Measurements from ENCODE around the gene TCFL5.
"Not testable (repeated sequence)": the region's sequence is repeated elsewhere in the genome, so short reads cannot be mapped to it uniquely, and the experiment has no call there.

TCFL5 gene

DNA sequence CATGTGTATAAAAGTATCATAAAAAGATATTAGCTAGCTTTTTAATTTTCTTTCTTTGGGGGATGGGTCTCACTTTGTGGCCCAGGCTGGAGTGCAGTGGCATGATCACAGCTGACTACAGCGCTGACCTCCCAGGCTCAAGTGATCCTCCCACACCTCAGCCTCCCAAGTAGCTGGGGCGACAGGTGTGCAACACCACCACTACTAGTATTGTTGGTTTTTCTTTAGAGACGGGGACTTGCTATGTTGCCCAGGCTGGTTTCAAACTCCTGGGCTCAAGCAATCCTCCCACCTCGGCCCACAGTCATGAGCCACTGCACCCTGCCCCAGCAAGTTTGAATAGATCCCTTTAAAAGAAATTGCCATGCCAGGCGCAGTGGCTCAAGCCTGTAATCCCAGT lies 6.5 kb downstream of the TCFL5 start:
- no peak for DNase-seq (ENCODE audit: low read depth in 2 of 2)

DNA sequence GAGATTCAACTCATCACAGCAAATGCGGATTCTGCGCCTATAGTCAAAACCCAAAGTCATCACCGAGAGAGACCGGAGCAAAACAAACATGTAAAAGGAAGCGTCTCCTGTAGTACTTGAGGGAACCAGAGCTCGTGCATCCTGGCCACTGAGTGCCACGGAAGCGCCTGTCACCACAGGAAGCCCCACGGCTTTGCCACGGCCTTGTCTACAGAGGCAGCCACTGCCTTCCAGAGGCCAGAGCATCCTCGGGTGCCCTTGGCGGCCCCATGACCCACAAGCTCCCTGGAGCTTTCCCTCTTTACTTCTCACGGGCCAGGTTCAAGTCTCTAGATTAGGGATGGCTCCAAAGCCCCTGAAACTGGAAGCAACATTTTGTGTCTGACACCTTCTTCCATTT lies 7.5 kb downstream of the TCFL5 start:
- no peak for DNase-seq (ENCODE audit: low read depth in 2 of 2)

DNA sequence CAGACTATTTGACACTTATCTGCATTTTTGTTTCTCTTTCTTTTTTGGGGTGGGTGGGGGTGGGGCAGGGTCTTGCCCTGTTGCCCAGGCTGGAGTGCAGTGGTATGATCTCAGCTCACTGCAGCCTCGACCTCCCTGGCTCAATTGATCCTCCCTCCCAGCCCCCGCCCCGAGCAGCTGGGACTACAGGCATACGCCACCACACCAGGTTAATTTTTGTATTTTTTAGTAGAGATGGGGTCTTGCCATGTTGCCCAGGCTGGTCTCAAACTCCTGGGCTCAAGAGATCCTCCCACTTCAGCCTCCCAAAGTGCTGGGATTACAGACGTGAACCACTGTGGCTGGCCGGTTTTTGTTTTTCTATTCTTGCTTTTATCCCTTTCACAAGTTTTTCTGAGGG lies 8.3 kb downstream of the TCFL5 start:
- not testable (repeated sequence) for DNase-seq (ENCODE audit: low read depth in 2 of 2)

DNA sequence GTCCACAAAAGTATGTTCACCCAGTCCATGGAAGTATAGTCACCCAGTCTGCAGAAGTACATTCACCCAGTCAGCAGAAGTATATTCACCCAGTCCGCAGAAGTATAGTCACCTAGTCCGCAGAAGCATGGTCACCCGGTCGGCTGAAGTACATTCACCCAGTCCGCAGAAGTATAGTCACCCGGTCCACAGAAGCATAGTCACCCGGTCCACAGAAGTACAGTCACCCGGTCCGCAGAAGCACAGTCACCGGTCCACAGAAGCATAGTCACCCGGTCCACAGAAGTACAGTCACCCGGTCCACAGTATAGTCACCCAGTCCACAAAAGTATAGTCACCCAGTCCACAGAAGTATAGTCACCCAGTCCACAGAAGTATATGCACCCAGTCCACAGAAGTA lies 8.8 kb downstream of the TCFL5 start:
- no peak for DNase-seq (ENCODE audit: low read depth in 2 of 2)

GRCh38 chr20:62852196-62852595 lies 9.4 kb downstream of the TCFL5 start:
- DNase-seq (ENCODE audit: low read depth in 2 of 2): no peak

DNA sequence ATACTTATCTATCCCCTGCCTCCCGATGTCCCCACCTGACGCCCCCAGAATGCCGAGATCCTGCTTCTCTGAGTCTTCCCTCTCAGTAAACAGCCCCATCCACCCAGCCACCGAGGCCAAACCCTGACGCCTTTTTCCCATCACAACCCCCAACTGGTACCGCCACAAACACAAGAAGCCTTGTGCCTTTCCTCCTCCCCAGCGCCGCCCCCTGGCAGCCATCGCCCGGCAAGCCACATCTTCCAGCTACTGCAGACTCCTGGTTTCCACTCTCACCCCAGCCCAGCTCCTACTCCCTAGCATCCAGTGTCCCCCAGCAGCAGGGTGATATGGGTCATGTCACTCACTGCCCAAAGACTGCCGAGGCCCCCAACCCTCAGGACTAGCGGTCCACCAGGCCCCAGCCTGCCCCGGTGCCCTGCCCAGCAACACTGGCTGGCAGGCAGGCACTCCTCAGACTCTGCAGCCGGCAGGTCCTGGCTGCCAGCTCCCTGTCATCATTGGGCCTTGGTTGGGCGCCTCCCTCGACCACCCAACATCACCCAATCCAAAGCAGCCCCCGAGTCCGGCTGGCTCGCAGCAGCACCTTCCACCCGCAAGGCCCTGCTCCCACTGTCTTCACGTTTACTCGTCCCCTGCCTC lies 11.2 kb downstream of the TCFL5 start:
- DNase-seq (ENCODE audit: low read depth in 2 of 2): no peak

DNA sequence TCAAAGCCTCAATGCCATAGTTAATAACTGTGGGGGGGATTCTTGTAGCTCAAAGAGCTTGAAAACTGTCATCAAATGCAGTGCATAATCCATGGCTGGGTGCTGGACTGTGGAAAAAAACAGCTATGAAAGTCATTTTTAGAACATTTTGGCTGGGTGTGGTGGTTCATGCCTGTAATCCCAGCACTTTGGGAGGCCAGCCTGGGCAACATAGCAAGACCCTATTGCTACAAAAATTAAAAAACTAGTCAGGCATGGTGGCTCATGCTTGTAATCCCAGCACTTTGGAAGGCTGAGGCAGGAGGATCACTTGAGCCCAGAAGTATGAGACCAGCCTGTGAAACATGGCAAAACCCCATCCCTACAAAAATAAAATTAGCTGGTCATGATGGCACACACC lies 12.2 kb downstream of the TCFL5 start:
- no peak for DNase-seq (ENCODE audit: low read depth in 2 of 2)

GRCh38 chr20:62848917-62849316 lies 12.7 kb downstream of the TCFL5 start:
- DNase-seq (ENCODE audit: low read depth in 2 of 2): not testable (repeated sequence)

- no peak for DNase-seq (ENCODE audit: low read depth in 2 of 2)
Observed at GRCh38 chr20:62846166-62846890, 15.3 kb downstream of the TCFL5 start.

- peak; percentile 50 to 54 for DNase-seq (ENCODE audit: low read depth in 2 of 2)
Observed at GRCh38 chr20:62845416-62846160, 16.0 kb downstream of the TCFL5 start.

DNA sequence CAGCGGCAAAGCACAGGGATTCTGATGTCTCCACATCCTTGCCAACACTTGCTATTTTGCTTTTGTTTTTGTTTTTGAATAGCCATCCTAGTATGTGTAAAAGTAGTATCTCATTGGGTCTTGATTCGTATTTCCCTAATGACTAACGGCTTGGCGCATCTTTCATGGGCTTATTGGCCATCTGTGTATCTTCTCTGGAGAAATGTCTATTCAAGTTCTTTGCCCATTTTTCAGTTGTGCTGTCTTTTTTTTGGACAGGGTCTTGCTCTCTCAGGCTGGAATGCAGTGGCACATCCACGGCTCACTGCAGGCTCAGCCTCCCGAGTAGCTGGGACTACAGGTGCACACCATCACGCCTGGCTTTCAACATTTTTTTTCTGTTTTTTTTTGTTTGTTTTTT lies 17.4 kb downstream of the TCFL5 start:
- DNase-seq (ENCODE audit: low read depth in 2 of 2): no peak

DNA sequence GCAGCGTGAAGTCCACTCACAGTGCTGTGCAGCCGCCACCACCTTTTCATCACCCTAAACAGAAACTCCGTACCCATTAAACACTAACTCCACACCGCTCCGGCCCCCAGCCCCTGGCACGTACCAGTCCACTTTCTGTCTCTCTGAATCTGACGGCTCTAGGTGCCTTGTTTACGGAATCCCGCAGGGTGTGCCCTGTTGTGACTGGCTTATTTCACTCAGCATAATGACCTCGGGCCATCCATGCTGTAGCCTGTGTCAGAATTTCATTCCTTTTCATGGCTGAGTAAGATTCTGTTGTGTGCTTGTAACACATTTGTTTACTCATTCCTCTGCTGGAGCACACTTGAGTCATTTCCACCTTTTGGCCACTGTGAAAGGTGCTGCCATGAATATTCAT lies 18.0 kb downstream of the TCFL5 start:
- DNase-seq (ENCODE audit: low read depth in 2 of 2): no peak

GRCh38 chr20:62841705-62842212 lies 19.9 kb downstream of the TCFL5 start:
- DNase-seq (ENCODE audit: low read depth in 2 of 2): no peak

DNA sequence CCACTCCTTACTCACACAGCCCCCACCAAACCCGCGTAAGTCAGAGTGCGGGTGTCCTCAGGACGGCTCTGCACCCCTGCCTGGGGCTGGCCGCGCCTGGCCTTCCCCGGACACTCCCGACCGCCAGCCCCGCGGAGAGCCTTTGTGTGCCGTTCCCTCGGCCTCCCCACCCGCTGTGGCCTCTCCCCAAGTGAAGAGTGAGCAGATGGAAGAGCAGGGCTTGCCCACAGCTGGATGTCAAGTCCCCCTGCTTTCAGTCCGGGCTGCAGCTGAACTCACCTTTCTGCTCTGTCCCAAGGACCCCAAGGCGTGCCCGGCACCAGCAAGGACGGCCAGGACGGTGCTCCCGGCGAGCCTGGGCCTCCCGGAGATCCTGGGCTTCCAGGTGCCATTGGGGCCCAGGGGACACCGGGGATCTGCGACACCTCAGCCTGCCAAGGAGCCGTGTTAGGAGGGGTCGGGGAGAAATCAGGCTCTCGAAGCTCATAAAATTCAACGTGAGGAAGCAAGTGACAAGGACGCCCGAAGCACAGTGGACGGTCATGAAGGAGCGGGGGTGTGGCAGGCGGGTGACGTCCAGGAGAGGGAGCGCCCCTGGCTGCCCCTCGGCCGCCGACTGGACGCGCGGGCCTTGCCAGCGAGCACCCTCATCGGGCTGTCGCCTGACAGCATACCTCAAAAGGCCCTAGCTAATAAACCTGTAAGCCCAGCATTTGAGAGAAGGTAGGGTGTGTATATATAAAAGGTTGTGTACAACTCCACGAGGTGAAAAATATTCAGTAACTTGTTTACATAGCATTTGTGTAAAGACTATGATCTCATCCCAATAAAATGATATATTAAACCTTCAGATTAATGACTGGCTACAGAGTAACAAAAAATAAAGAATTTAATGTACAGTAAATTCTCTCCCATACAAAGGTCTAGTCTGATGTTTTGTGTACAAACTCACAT lies 21.1 kb downstream of the TCFL5 start:
- no peak for DNase-seq (ENCODE audit: low read depth in 2 of 2)

DNA sequence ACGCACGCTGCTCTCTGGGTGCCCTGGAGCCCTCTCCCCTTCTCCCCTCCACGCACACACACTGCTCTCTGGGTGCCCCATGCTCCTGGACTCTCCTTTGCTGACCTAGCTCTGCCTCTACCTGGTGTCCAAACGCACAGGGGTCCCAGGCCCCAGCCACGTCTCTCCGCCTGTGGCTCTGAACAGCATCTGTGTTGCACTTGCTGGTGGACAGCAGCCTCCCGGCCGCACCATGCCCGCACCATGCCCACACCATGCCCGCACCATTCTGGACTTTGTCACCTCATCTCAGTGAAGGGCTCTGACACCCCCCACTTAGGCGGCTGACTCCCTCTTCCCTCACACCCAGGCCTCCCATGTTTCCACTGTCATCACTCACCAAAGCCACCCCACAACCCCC lies 21.8 kb downstream of the TCFL5 start:
- no peak for DNase-seq (ENCODE audit: low read depth in 2 of 2)

DNA sequence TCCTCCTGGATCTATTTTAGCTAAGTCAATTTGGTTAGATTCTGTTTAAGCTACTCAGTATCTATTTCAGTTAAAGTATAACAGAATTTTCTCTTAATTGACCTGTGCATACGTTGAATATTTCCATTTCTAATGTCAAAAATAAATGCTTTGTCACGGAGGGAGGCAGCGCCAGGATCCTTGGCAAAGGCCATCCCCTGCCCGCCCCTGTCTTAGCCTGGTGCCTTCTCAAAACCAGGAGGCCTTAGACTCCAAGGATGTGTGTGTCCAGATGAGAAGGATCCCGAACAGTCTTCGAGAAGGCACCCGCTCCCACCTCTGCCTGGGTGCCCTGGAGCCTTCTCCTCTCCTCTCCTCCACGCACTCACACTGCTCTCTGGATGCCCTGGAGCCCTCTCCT lies 22.4 kb downstream of the TCFL5 start:
- DNase-seq (ENCODE audit: low read depth in 2 of 2): no peak

DNA sequence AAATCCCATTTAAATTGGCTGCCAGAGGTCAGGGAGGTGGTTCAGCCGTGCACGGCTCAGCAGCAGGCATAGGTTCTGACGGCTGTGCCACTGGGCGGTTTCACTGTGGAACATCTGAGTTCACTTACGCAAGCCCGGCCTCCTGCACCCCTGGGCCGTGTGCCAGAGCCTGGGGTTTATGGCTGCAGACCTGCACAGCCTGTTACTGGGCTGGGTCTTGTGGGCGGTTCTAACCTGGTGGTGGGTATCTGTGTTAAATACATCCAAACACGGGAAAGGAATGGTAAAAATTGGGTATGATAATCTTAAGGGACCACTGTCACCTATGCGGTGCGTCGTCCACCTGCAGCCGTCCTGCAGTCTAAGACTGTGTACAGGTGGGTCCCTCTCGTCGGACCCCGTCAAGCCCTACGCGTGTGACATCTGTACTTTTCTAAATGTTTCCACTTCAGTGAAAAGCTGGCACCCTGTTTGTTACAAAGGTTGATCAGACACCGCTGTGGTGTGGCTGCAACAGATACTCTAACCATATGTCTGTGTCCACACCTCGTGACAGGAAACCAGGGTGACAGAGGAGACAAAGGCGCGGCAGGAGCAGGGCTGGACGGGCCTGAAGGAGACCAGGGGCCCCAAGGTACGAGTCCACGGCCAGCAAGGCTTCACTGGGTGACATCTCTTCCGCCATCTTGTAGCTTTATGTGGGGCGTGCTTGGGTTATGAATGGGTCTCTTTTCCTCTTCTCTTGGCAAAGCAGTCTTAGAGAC lies 23.3 kb downstream of the TCFL5 start:
- DNase-seq (ENCODE audit: low read depth in 2 of 2): no peak

DNA sequence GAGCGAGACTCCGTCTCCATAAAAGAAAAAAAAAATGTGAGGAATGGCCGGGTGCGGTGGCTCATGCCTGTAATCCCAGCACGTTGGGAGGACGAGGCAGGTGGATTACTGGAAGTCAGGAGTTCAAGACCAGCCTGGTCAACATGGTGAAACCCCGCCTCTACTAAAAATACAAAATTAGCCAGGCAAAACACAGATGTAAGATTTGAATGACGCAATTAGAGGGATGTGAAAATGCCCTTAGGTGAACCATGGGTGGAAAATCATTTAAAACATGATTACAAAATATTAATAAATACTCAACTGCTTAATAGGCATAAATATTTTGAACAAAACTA lies 23.9 kb downstream of the TCFL5 start:
- DNase-seq (ENCODE audit: low read depth in 2 of 2): no peak

- DNase-seq (ENCODE audit: low read depth in 2 of 2): no peak
Observed at GRCh38 chr20:62836967-62837490, 24.6 kb downstream of the TCFL5 start.

- DNase-seq (ENCODE audit: low read depth in 2 of 2): no peak
Observed at GRCh38 chr20:62835931-62836861, 25.4 kb downstream of the TCFL5 start.
